Measurements from ENCODE around the gene ADAR. TPM values are rescaled to one million over a fixed set of nuclear protein-coding genes. Genes with fewer than 3 reads are reported as not detected.
"Not testable (repeated sequence)": the region's sequence is repeated elsewhere in the genome, so short reads cannot be mapped to it uniquely, and the experiment has no call there.

Gene ADAR
- total RNA-seq (100 to 1,000 TPM; 197 to 231 TPM), total RNA-seq (421 to 427 reads per million in 2 donors)

- no peaks in the 10 kb centered on the region for H3K27me3 Mint-ChIP-seq
- H3K4me1 Mint-ChIP-seq = peaks cover 62% of the 10 kb centered on the region
- peak within 1 kb of the TSS; percentile 99 for H3K4me3 Mint-ChIP-seq
- peak within 1 kb of the TSS; percentile 98 for H3K27ac Mint-ChIP-seq
- ATAC-seq (peak; percentile 85), DNase-seq (peak; percentile 79 to 85 (median 82))
- H3K9me3 ChIP-seq (ENCODE audit: control insufficient read depth, low read length, poor library complexity, severe bottlenecking) = no peaks in the 10 kb centered on the region
- H3K36me3 Mint-ChIP-seq (ENCODE audit: low read depth) = peaks cover 12% of the 10 kb centered on the region
Measured at GRCh38 chr1:154607609-154608396, at the start of gene ADAR. ADAR (minus strand) TSS chr1:154608186; CDS start chr1:154608006, 180 bp downstream.

- H3K4me3 Mint-ChIP-seq = no peak overlapping the region
- ATAC-seq = no peak
- H3K36me3 Mint-ChIP-seq (ENCODE audit: low read depth) = peaks cover 8% of the 10 kb centered on the region
- H3K9me3 ChIP-seq (ENCODE audit: control insufficient read depth, low read length, poor library complexity, severe bottlenecking) = no peaks in the 10 kb centered on the region
- DNase-seq = no peak
- H3K27me3 Mint-ChIP-seq = peaks cover 50% of the 10 kb centered on the region
- no peak overlapping the region for H3K27ac Mint-ChIP-seq
- no peaks in the 10 kb centered on the region for H3K4me1 Mint-ChIP-seq
Measured at GRCh38 chr1:154657556-154657955, 49.6 kb upstream of the ADAR start.

GRCh38 chr1:154652893-154653292 lies 44.9 kb upstream of the ADAR start:
- no peak overlapping the region for H3K4me3 Mint-ChIP-seq
- H3K27me3 Mint-ChIP-seq = peaks cover 19% of the 10 kb centered on the region
- H3K36me3 Mint-ChIP-seq (ENCODE audit: low read depth) = peaks cover 2% of the 10 kb centered on the region
- DNase-seq = no peak
- H3K9me3 ChIP-seq (ENCODE audit: control insufficient read depth, low read length, poor library complexity, severe bottlenecking) = no peaks in the 10 kb centered on the region
- H3K27ac Mint-ChIP-seq = no peak overlapping the region
- no peak for ATAC-seq
- H3K4me1 Mint-ChIP-seq = peaks cover 2% of the 10 kb centered on the region

- not testable (repeated sequence) for H3K4me1 Mint-ChIP-seq; H3K27me3 Mint-ChIP-seq; ATAC-seq; H3K27ac Mint-ChIP-seq; DNase-seq; H3K4me3 Mint-ChIP-seq; H3K36me3 Mint-ChIP-seq (ENCODE audit: low read depth); H3K9me3 ChIP-seq (ENCODE audit: control insufficient read depth, low read length, poor library complexity, severe bottlenecking)
Measured at GRCh38 chr1:154644724-154645123, 36.7 kb upstream of the ADAR start.

- Mint-ChIP-seq H3K36me3 (ENCODE audit: low read depth) (no peaks in the 10 kb centered on the region), H3K27me3 (peaks cover 2% of the 10 kb centered on the region), H3K4me1 (no peaks in the 10 kb centered on the region), H3K27ac (no peak overlapping the region), H3K4me3 (no peak overlapping the region)
- peaks cover 5% of the 10 kb centered on the region for H3K9me3 ChIP-seq (ENCODE audit: control insufficient read depth, low read length, poor library complexity, severe bottlenecking)
- ATAC-seq = no peak
- no peak for DNase-seq
Measured at GRCh38 chr1:154641534-154641933, 33.5 kb upstream of the ADAR start.

- no peaks in the 10 kb centered on the region for H3K36me3 Mint-ChIP-seq (ENCODE audit: low read depth)
- DNase-seq (no peak), ATAC-seq (no peak)
- H3K9me3 ChIP-seq (ENCODE audit: control insufficient read depth, low read length, poor library complexity, severe bottlenecking) = peaks cover 5% of the 10 kb centered on the region
- no peak overlapping the region for H3K27ac Mint-ChIP-seq
- peaks cover 18% of the 10 kb centered on the region for H3K27me3 Mint-ChIP-seq
- H3K4me3 Mint-ChIP-seq = no peak overlapping the region
- no peaks in the 10 kb centered on the region for H3K4me1 Mint-ChIP-seq
Measured at GRCh38 chr1:154639876-154640275, 31.9 kb upstream of the ADAR start.

GRCh38 chr1:154635171-154635570 lies 27.2 kb upstream of the ADAR start:
- H3K36me3 Mint-ChIP-seq (ENCODE audit: low read depth) = no peaks in the 10 kb centered on the region
- H3K27ac Mint-ChIP-seq = no peak overlapping the region
- no peaks in the 10 kb centered on the region for H3K4me1 Mint-ChIP-seq
- peaks cover 5% of the 10 kb centered on the region for H3K9me3 ChIP-seq (ENCODE audit: control insufficient read depth, low read length, poor library complexity, severe bottlenecking)
- no peak overlapping the region for H3K4me3 Mint-ChIP-seq
- DNase-seq (no peak), ATAC-seq (no peak)
- peaks cover 30% of the 10 kb centered on the region for H3K27me3 Mint-ChIP-seq

- Mint-ChIP-seq H3K36me3 (ENCODE audit: low read depth) (peaks cover 5% of the 10 kb centered on the region), H3K27ac (no peak overlapping the region), H3K4me1 (peaks cover 14% of the 10 kb centered on the region), H3K4me3 (peak overlapping the region; percentile 5), H3K27me3 (peaks cover 10% of the 10 kb centered on the region)
- peaks cover 4% of the 10 kb centered on the region for H3K9me3 ChIP-seq (ENCODE audit: control insufficient read depth, low read length, poor library complexity, severe bottlenecking)
- DNase-seq (no peak), ATAC-seq (no peak)
Measured at GRCh38 chr1:154629675-154630073, 21.7 kb upstream of the ADAR start.

- Mint-ChIP-seq H3K4me3 (no peak overlapping the region), H3K36me3 (ENCODE audit: low read depth) (peaks cover 5% of the 10 kb centered on the region), H3K4me1 (peaks cover 15% of the 10 kb centered on the region), H3K27ac (peak overlapping the region; percentile 96), H3K27me3 (peaks cover 10% of the 10 kb centered on the region)
- DNase-seq (no peak), ATAC-seq (no peak)
- peaks cover 4% of the 10 kb centered on the region for H3K9me3 ChIP-seq (ENCODE audit: control insufficient read depth, low read length, poor library complexity, severe bottlenecking)
Measured at GRCh38 chr1:154629061-154629674, 21.2 kb upstream of the ADAR start.

GRCh38 chr1:154628121-154628405 lies 20.1 kb upstream of the ADAR start:
- Mint-ChIP-seq H3K36me3 (ENCODE audit: low read depth) (peaks cover 5% of the 10 kb centered on the region), H3K4me3 (peak overlapping the region; percentile 97), H3K27me3 (peaks cover 10% of the 10 kb centered on the region), H3K4me1 (peaks cover 19% of the 10 kb centered on the region), H3K27ac (peak overlapping the region; percentile 96)
- DNase-seq (no peak), ATAC-seq (no peak)
- H3K9me3 ChIP-seq (ENCODE audit: control insufficient read depth, low read length, poor library complexity, severe bottlenecking) = peaks cover 4% of the 10 kb centered on the region

GRCh38 chr1:154627257-154628120 lies 19.5 kb upstream of the ADAR start:
- Mint-ChIP-seq H3K4me3 (peak overlapping the region; percentile 97), H3K4me1 (peaks cover 22% of the 10 kb centered on the region), H3K36me3 (ENCODE audit: low read depth) (peaks cover 7% of the 10 kb centered on the region), H3K27ac (peak overlapping the region; percentile 96), H3K27me3 (peaks cover 10% of the 10 kb centered on the region)
- H3K9me3 ChIP-seq (ENCODE audit: control insufficient read depth, low read length, poor library complexity, severe bottlenecking) = peaks cover 4% of the 10 kb centered on the region
- DNase-seq (peak; percentile 66 to 85 (median 67)), ATAC-seq (peak; percentile 78)

GRCh38 chr1:154626456-154627256 lies 18.7 kb upstream of the ADAR start:
- ATAC-seq (peak; percentile 39), DNase-seq (no peak)
- Mint-ChIP-seq H3K27ac (peak overlapping the region; percentile 96), H3K27me3 (peaks cover 4% of the 10 kb centered on the region), H3K4me3 (peak overlapping the region; percentile 97), H3K36me3 (ENCODE audit: low read depth) (peaks cover 7% of the 10 kb centered on the region), H3K4me1 (peaks cover 26% of the 10 kb centered on the region)
- H3K9me3 ChIP-seq (ENCODE audit: control insufficient read depth, low read length, poor library complexity, severe bottlenecking) = peaks cover 4% of the 10 kb centered on the region

All from T-helper 17 cell (primary cell).